Measurements from ENCODE around the gene NOP14. TPM values are rescaled to one million over a fixed set of nuclear protein-coding genes. Genes with fewer than 3 reads are reported as not detected.

Gene NOP14
- polyA plus RNA-seq, 1 of the 3 experiments (the other 2 are of a cell fraction): 9.8 TPM

- H3K79me2 ChIP-seq (ENCODE audit: insufficient read depth): no peaks in the 10 kb centered on the region
- WGBS (ENCODE audit: low lambda C conversion rate): 87% methylated on average over 13 of the region's 13 CpGs
- ChIA-PET POLR2A (no interaction called here), CTCF (interaction anchor here (0.6 kb wide), 1 partner anchor 16 kb away, joined by 3 read pairs; no protein-coding TSS in a partner anchor)
- no peaks in the 10 kb centered on the region for H3K27me3 ChIP-seq (ENCODE audit: insufficient read depth)
- no peaks in the 10 kb centered on the region for H4K20me1 ChIP-seq (ENCODE audit: insufficient read depth)
- TF ChIP-seq TAF1 (IDR thresholded peaks at IDR 0.05; ENCODE audit: borderline replicate concordance, low read depth, low read length): no peak
- H3K9me2 ChIP-seq: no peaks in the 10 kb centered on the region
- H3K27ac ChIP-seq (ENCODE audit: low read depth in 2 of 2, low read length in 1 of 2): no peak overlapping the region
- no peak overlapping the region for H3K4me3 ChIP-seq (ENCODE audit: low read depth in 2 of 2, low read length in 1 of 2)
- H2AFZ ChIP-seq (ENCODE audit: low read depth): no peak overlapping the region
- DNase-seq: no peak
- peaks cover 50 to 88% of the 10 kb centered on the region in 2 experiments for H3K36me3 ChIP-seq (replicated peaks in 1 of 2; ENCODE audit: control insufficient read depth in 1 of 2, insufficient read depth in 2 of 2, low read length in 1 of 2)
- H3K9ac ChIP-seq: no peak overlapping the region
- H3F3A ChIP-seq (replicated peaks; ENCODE audit: insufficient read depth): no peaks in the 10 kb centered on the region
- H3K4me2 ChIP-seq: no peak overlapping the region
- peaks cover 0 to 13% of the 10 kb centered on the region in 2 experiments; a peak in 2 of 4 replicates for H3K4me1 ChIP-seq (ENCODE audit: control insufficient read depth in 1 of 2, insufficient read depth in 2 of 2, low read depth in 1 of 2, low read length in 1 of 2)
- no peaks in the 10 kb centered on the region for H3K9me3 ChIP-seq
These were observed 57.7 kb downstream of the NOP14 start for GRCh38 chr4:2905544-2905943.

GRCh38 chr4:2902126-2902525 is 61.1 kb downstream of the NOP14 start:
- peaks cover 53 to 83% of the 10 kb centered on the region in 2 experiments for H3K36me3 ChIP-seq (replicated peaks in 1 of 2; ENCODE audit: control insufficient read depth in 1 of 2, insufficient read depth in 2 of 2, low read length in 1 of 2)
- CTCF ChIA-PET: interaction anchor here (0.6 to 1.8 kb wide), 3 partner anchors 22 to 67 kb away, joined by 3 read pairs; no protein-coding TSS in a partner anchor
- no peak overlapping the region for H3K9ac ChIP-seq
- H3F3A ChIP-seq (replicated peaks; ENCODE audit: insufficient read depth): no peaks in the 10 kb centered on the region
- no peaks in the 10 kb centered on the region for H3K27me3 ChIP-seq (ENCODE audit: insufficient read depth)
- no peak for DNase-seq
- H3K9me2 ChIP-seq: no peaks in the 10 kb centered on the region
- H3K4me1 ChIP-seq (ENCODE audit: control insufficient read depth in 1 of 2, insufficient read depth in 2 of 2, low read depth in 1 of 2, low read length in 1 of 2): peaks cover 0 to 18% of the 10 kb centered on the region in 2 experiments; a peak in 2 of 4 replicates
- no peak overlapping the region for H2AFZ ChIP-seq (ENCODE audit: low read depth)
- peak overlapping the region in 1 of 2 experiments; percentile 51; a peak in 2 of 4 replicates for H3K27ac ChIP-seq (ENCODE audit: low read depth in 2 of 2, low read length in 1 of 2)
- POLR2A ChIA-PET: no interaction called here
- no peaks in the 10 kb centered on the region for H4K20me1 ChIP-seq (ENCODE audit: insufficient read depth)
- no peak overlapping the region for H3K4me2 ChIP-seq
- TF ChIP-seq ZBTB33 (IDR thresholded peaks at IDR 0.05; ENCODE audit: borderline replicate concordance, low read depth) (no peak), FOXM1 (IDR thresholded peaks at IDR 0.05; ENCODE audit: low read depth) (no peak)
- H3K9me3 ChIP-seq: no peaks in the 10 kb centered on the region
- H3K79me2 ChIP-seq (ENCODE audit: insufficient read depth): peaks cover 3% of the 10 kb centered on the region; the same call in 1 of the 2 replicates
- no peak overlapping the region for H3K4me3 ChIP-seq (ENCODE audit: low read depth in 2 of 2, low read length in 1 of 2)
- WGBS (ENCODE audit: low lambda C conversion rate): 70% methylated on average over 2 of the region's 2 CpGs

GRCh38 chr4:2901186-2901585 is 62.0 kb downstream of the NOP14 start:
- H3K27ac ChIP-seq (ENCODE audit: low read depth in 2 of 2, low read length in 1 of 2): no peak overlapping the region; a peak in 1 of 4 replicates
- no peaks in the 10 kb centered on the region for H3K9me2 ChIP-seq
- no peaks in the 10 kb centered on the region for H3K9me3 ChIP-seq
- H3K9ac ChIP-seq: no peak overlapping the region
- no peak overlapping the region for H2AFZ ChIP-seq (ENCODE audit: low read depth)
- no peak overlapping the region for H3K4me3 ChIP-seq (ENCODE audit: low read depth in 2 of 2, low read length in 1 of 2)
- H3F3A ChIP-seq (replicated peaks; ENCODE audit: insufficient read depth): no peaks in the 10 kb centered on the region
- 95% methylated on average over 3 of the region's 3 CpGs for WGBS (ENCODE audit: low lambda C conversion rate)
- H3K4me1 ChIP-seq (ENCODE audit: control insufficient read depth in 1 of 2, insufficient read depth in 2 of 2, low read depth in 1 of 2, low read length in 1 of 2): peaks cover 0 to 17% of the 10 kb centered on the region in 2 experiments; a peak in 1 of 4 replicates
- no peaks in the 10 kb centered on the region for H3K27me3 ChIP-seq (ENCODE audit: insufficient read depth)
- TF ChIP-seq NFIC (IDR thresholded peaks at IDR 0.05; ENCODE audit: borderline replicate concordance) (no peak), NRF1 (IDR thresholded peaks at IDR 0.05; ENCODE audit: low read depth, low read length) (no peak), TEAD4 (IDR thresholded peaks at IDR 0.05; ENCODE audit: borderline replicate concordance, insufficient read depth) (no peak), TCF12 (IDR thresholded peaks at IDR 0.05) (no peak), YY1 (IDR thresholded peaks at IDR 0.05; ENCODE audit: low read depth) (no peak), USF2 (IDR thresholded peaks at IDR 0.05; ENCODE audit: borderline replicate concordance, low read depth, low read length) (no peak), FOSL2 (IDR thresholded peaks at IDR 0.05; ENCODE audit: borderline replicate concordance, low read depth) (no peak), GABPA (IDR thresholded peaks at IDR 0.05; ENCODE audit: low read depth) (no peak), TAF1 (IDR thresholded peaks at IDR 0.05; ENCODE audit: borderline replicate concordance, low read depth, low read length) (no peak)
- no peaks in the 10 kb centered on the region for H4K20me1 ChIP-seq (ENCODE audit: insufficient read depth)
- H3K79me2 ChIP-seq (ENCODE audit: insufficient read depth): peaks cover 7% of the 10 kb centered on the region
- CTCF ChIA-PET: no interaction called here
- POLR2A ChIA-PET: interaction anchor here (0.6 kb wide), 1 partner anchor 14 kb away, joined by 5 read pairs; no protein-coding TSS in a partner anchor
- no peak overlapping the region for H3K4me2 ChIP-seq
- no peak for DNase-seq
- peaks cover 55 to 74% of the 10 kb centered on the region in 2 experiments for H3K36me3 ChIP-seq (replicated peaks in 1 of 2; ENCODE audit: control insufficient read depth in 1 of 2, insufficient read depth in 2 of 2, low read length in 1 of 2)

Measured in SK-N-SH (cell line).